ENCODE measurements around the gene PDHA1.

- TF ChIP-seq, protein P1, sequence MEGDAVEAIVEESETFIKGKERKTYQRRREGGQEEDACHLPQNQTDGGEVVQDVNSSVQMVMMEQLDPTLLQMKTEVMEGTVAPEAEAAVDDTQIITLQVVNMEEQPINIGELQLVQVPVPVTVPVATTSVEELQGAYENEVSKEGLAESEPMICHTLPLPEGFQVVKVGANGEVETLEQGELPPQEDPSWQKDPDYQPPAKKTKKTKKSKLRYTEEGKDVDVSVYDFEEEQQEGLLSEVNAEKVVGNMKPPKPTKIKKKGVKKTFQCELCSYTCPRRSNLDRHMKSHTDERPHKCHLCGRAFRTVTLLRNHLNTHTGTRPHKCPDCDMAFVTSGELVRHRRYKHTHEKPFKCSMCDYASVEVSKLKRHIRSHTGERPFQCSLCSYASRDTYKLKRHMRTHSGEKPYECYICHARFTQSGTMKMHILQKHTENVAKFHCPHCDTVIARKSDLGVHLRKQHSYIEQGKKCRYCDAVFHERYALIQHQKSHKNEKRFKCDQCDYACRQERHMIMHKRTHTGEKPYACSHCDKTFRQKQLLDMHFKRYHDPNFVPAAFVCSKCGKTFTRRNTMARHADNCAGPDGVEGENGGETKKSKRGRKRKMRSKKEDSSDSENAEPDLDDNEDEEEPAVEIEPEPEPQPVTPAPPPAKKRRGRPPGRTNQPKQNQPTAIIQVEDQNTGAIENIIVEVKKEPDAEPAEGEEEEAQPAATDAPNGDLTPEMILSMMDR (IDR thresholded peaks at IDR 0.05; ENCODE audit: low read length), result no peak
- no peak for TF ChIP-seq EZH2 (IDR thresholded peaks at IDR 0.05; ENCODE audit: borderline replicate concordance, low read length)
Measured at GRCh38 chrX:19377799-19378198, 34.1 kb downstream of the PDHA1 start.

All from OCI-LY1 (cell line).